Endodermal cell (in vitro differentiated cells): ENCODE results near the gene MMP24. TPM values are rescaled to one million over a fixed set of nuclear protein-coding genes. Genes with fewer than 3 reads are reported as not detected.

Source experiments
- DNase-seq: peaks from one replicate; pipeline ENCODE4 v3.0.0-alpha.2; 2017
- H3K27ac ChIP-seq: 2 replicates; pipeline ENCODE4 v1.5.1; 2013; ENCODE audit warnings: mild to moderate bottlenecking, low read depth, low read length, moderate library complexity
- H3K27me3 ChIP-seq: 2 replicates; pipeline ENCODE4 v1.6.1; 2013; ENCODE audit warnings: mild to moderate bottlenecking, low read length, moderate library complexity; ENCODE audit not compliant: insufficient read depth, control insufficient read depth, poor library complexity, severe bottlenecking
- H3K36me3 ChIP-seq: 2 replicates; pipeline ENCODE4 v1.7.0; 2013; ENCODE audit warnings: mild to moderate bottlenecking, low read length, moderate library complexity; ENCODE audit not compliant: control insufficient read depth, insufficient read depth
- H3K4me1 ChIP-seq: one replicate; pipeline ENCODE4 v1.7.0; 2013; ENCODE audit warnings: low read length; ENCODE audit not compliant: control insufficient read depth, insufficient read depth
- H3K4me3 ChIP-seq: 2 replicates; pipeline ENCODE4 v1.5.1; 2013; ENCODE audit warnings: mild to moderate bottlenecking, low read length, moderate library complexity
- H3K9ac ChIP-seq: 2 replicates; pipeline ENCODE4 v1.6.1; 2013; ENCODE audit warnings: mild to moderate bottlenecking, low read length, moderate library complexity; ENCODE audit not compliant: poor library complexity, severe bottlenecking; ENCODE audit errors: extremely low read depth
- H3K9me3 ChIP-seq: 2 replicates; pipeline ENCODE4 v1.6.1; 2013; ENCODE audit warnings: mild to moderate bottlenecking, low read length, moderate library complexity; ENCODE audit not compliant: control insufficient read depth
- H3K27ac Mint-ChIP-seq: 2 replicates; pipeline ENCODE4 v1.8.0; 2020; ENCODE audit warnings: mixed read lengths
- H3K27me3 Mint-ChIP-seq: 2 replicates; pipeline ENCODE4 v1.8.0; 2021; ENCODE audit warnings: mild to moderate bottlenecking, mixed read lengths; ENCODE audit not compliant: insufficient read depth
- H3K36me3 Mint-ChIP-seq: 2 replicates; pipeline ENCODE4 v1.8.0; 2020; ENCODE audit warnings: low read depth, mixed read lengths
- H3K4me1 Mint-ChIP-seq: 2 replicates; pipeline ENCODE4 v1.8.0; 2020; ENCODE audit warnings: mixed read lengths
- H3K4me3 Mint-ChIP-seq: 2 replicates; pipeline ENCODE4 v1.8.0; 2020; ENCODE audit warnings: mild to moderate bottlenecking, moderate library complexity, mixed read lengths
- H3K9me3 Mint-ChIP-seq: 2 replicates; pipeline ENCODE4 v1.8.0; 2020; ENCODE audit warnings: mild to moderate bottlenecking, mixed read lengths
- WGBS, 2 experiments: methylation state at CpG; one replicate each; pipeline versions ENCODE4 v1.1.5 to v1.1.7; 2013; ENCODE audit warnings: missing lambda C conversion rate in 2 of 2, mixed read lengths in 1 of 2; ENCODE audit not compliant: insufficient coverage in 1 of 2, insufficient read length in 1 of 2; 5-methylcytosine and 5-hydroxymethylcytosine counted together
- total RNA-seq, 2 donors: library from RNA; stranded (reverse); fragmentation: NEBNext Ultra II Directional in 1 of 2; extraction: Animal tissue kit (Norgen Biotek cat#: 25700) in 1 of 2; gene quantifications; 2 replicates in 1 of 2; 3 replicates in 1 of 2; pipeline ENCODE4 v1.2.1, GENCODE V29; 2021
- TF ChIP-seq, protein P1 (sequence below): fragments of 200-600 bp; sonication (generic); conservative IDR thresholded peaks from 2 replicates; pipeline ENCODE4 v1.5.0; 2021; ENCODE audit warnings: antibody characterized with exemption, mild to moderate bottlenecking

The MMP24 gene
- total RNA-seq, 2 donors from 2014 or later: 1.3 to 5.9 TPM

DNA sequence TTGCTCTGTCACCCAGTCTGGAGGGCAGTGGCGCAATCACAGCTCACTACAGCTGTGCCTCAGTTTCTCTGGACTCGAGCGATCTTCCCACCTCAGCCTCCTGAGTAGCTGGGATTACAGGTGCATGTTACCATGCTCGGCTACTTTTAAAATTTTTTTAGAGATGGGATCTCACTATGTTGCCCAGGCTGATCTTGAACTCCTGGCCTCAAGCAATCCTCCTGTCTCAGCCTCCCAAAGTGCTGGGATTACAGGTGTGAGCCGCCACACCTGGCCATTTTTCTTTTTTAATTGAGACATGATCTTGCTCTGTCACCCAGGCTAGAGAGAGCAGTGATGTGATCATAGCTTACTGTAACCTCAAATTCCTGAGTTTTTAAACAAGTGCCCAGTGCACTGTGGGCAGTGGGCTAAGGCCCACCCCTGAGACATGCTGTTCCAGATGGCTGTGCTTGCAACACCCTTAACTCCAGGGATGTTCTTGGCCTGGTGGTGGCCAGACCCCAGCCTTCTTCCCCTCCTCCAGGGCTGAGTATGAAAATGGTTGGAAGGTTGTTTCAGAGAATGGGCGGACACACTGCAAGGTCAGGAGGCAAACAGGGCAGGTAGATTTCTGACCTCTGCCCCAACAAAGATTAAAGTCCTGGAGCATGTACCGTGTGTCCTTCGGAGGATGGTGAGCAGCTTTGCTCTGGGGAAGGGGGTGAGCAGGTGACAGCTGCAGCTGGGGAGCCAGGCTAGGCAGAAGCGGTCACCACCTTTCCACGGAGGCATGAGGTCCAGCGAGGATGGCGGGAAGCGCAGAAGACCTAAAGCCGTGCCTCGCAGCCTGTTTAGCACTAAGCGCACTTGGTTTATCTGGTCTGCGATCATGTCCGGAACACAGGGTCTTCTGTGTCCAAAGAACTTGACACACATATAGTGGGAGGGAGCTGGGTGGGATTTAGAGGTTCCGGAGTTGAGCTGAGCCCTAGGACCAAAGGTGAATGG, 67.1 kb downstream of the MMP24 start:
- H3K4me3 ChIP-seq: no peak overlapping the region
- H3K36me3 ChIP-seq: no peaks in the 10 kb centered on the region
- H3K4me1 ChIP-seq: no peaks in the 10 kb centered on the region
- Mint-ChIP-seq H3K36me3 (no peaks in the 10 kb centered on the region), H3K9me3 (no peaks in the 10 kb centered on the region), H3K4me3 (no peak overlapping the region), H3K4me1 (peaks cover 10% of the 10 kb centered on the region), H3K27me3 (peaks cover 22% of the 10 kb centered on the region), H3K27ac (no peak overlapping the region)
- no peaks in the 10 kb centered on the region for H3K9me3 ChIP-seq
- no peak overlapping the region for H3K27ac ChIP-seq
- DNase-seq: no peak
- H3K27me3 ChIP-seq: no peaks in the 10 kb centered on the region
- H3K9ac ChIP-seq: no peak overlapping the region
- 94% methylated on average over 17 to 19 of the region's 19 CpGs for WGBS, 2 experiments
- TF ChIP-seq, protein P1, sequence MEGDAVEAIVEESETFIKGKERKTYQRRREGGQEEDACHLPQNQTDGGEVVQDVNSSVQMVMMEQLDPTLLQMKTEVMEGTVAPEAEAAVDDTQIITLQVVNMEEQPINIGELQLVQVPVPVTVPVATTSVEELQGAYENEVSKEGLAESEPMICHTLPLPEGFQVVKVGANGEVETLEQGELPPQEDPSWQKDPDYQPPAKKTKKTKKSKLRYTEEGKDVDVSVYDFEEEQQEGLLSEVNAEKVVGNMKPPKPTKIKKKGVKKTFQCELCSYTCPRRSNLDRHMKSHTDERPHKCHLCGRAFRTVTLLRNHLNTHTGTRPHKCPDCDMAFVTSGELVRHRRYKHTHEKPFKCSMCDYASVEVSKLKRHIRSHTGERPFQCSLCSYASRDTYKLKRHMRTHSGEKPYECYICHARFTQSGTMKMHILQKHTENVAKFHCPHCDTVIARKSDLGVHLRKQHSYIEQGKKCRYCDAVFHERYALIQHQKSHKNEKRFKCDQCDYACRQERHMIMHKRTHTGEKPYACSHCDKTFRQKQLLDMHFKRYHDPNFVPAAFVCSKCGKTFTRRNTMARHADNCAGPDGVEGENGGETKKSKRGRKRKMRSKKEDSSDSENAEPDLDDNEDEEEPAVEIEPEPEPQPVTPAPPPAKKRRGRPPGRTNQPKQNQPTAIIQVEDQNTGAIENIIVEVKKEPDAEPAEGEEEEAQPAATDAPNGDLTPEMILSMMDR: no peak

DNA sequence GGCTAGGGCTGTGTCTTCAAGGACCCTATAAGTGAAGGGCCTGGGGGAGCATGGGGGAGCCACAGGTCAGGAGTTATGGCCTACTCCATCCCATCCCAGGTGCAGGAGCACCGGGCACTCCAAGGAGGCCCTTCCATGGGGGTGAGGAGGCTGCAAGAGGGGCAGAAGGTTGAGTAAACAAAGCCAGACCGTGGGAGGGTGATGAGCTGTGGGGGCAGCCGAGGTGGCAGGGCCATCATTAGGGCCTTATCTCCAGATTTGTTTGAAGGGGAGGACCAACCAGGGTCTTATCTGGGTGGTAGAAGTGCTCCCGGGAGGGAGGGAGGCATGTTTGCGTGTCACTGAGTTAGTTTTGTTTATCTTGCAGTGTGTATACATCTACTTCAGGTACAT, 67.8 kb downstream of the MMP24 start:
- DNase-seq: no peak
- Mint-ChIP-seq H3K4me3 (no peak overlapping the region), H3K4me1 (peaks cover 10% of the 10 kb centered on the region), H3K9me3 (no peaks in the 10 kb centered on the region), H3K27ac (no peak overlapping the region), H3K36me3 (no peaks in the 10 kb centered on the region), H3K27me3 (peaks cover 20% of the 10 kb centered on the region)
- Histone ChIP-seq H3K36me3 (no peaks in the 10 kb centered on the region), H3K4me1 (no peaks in the 10 kb centered on the region), H3K9me3 (no peaks in the 10 kb centered on the region), H3K27ac (no peak overlapping the region), H3K9ac (no peak overlapping the region), H3K27me3 (no peaks in the 10 kb centered on the region), H3K4me3 (no peak overlapping the region)
- TF ChIP-seq, protein P1: no peak
- 59 to 72% methylated on average over 2 to 5 of the region's 5 CpGs for WGBS, 2 experiments

DNA sequence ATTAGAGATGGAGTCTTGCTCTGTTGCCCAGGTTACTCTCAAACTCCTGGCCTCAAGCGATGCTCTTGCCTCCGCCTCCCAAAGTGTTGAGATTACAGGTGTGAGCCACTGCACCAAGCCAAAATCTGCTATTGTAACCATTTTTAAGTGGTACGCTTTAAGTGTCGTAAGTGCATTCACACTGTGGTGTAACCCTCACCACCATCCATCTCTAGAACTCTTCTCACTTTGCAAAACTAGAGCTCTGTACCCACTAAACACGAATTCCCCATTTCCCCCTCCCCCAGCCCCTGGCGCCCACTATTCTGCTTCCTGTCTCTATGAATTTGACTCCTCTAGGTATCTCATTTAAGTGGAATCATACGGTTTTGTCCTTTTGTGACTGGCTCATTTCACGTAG, 68.6 kb downstream of the MMP24 start:
- Histone ChIP-seq H3K36me3 (no peaks in the 10 kb centered on the region), H3K4me1 (no peaks in the 10 kb centered on the region), H3K27ac (no peak overlapping the region), H3K9me3 (no peaks in the 10 kb centered on the region), H3K9ac (no peak overlapping the region), H3K27me3 (no peaks in the 10 kb centered on the region), H3K4me3 (no peak overlapping the region)
- Mint-ChIP-seq H3K4me1 (peaks cover 10% of the 10 kb centered on the region), H3K36me3 (no peaks in the 10 kb centered on the region), H3K27me3 (peaks cover 21% of the 10 kb centered on the region), H3K4me3 (no peak overlapping the region), H3K9me3 (no peaks in the 10 kb centered on the region), H3K27ac (no peak overlapping the region)
- TF ChIP-seq, protein P1: no peak
- DNase-seq: no peak
- WGBS, 2 experiments: 92% methylated on average over 8 of the region's 8 CpGs
